Measurements from ENCODE around the gene GADD45G. TPM values are rescaled to one million over a fixed set of nuclear protein-coding genes. Genes with fewer than 3 reads are reported as not detected.

The GADD45G gene
- total RNA-seq, 1 donor from 2014 or later: 0.35 TPM

- DNase-seq (ENCODE audit: extremely low read depth, low read depth, low spot score): no peak
These were observed 12.5 kb upstream of the GADD45G start for GRCh38 chr9:89592213-89592815.

GRCh38 chr9:89592963-89593726, 11.7 kb upstream of the GADD45G start:
- no peak for DNase-seq (ENCODE audit: extremely low read depth, low read depth, low spot score)

GRCh38 chr9:89593727-89594427, 10.9 kb upstream of the GADD45G start:
- DNase-seq (ENCODE audit: extremely low read depth, low read depth, low spot score): no peak

- DNase-seq (ENCODE audit: extremely low read depth, low read depth, low spot score): no peak
These were observed 9.8 kb upstream of the GADD45G start for GRCh38 chr9:89594811-89595550.

GRCh38 chr9:89595646-89596045, 9.2 kb upstream of the GADD45G start:
- no peak for DNase-seq (ENCODE audit: extremely low read depth, low read depth, low spot score)

GRCh38 chr9:89596937-89597555, 7.8 kb upstream of the GADD45G start:
- DNase-seq (ENCODE audit: extremely low read depth, low read depth, low spot score): no peak

- DNase-seq (ENCODE audit: extremely low read depth, low read depth, low spot score): no peak
These were observed 7.0 kb upstream of the GADD45G start for GRCh38 chr9:89597711-89598362.

GRCh38 chr9:89598363-89598713, 6.5 kb upstream of the GADD45G start:
- DNase-seq (ENCODE audit: extremely low read depth, low read depth, low spot score): no peak

GRCh38 chr9:89598926-89599325, 5.9 kb upstream of the GADD45G start:
- no peak for DNase-seq (ENCODE audit: extremely low read depth, low read depth, low spot score)

- no peak for DNase-seq (ENCODE audit: extremely low read depth, low read depth, low spot score)
These were observed 4.0 kb upstream of the GADD45G start for GRCh38 chr9:89600831-89601230.

GRCh38 chr9:89601306-89601705, 3.5 kb upstream of the GADD45G start:
- DNase-seq (ENCODE audit: extremely low read depth, low read depth, low spot score): no peak

GRCh38 chr9:89601856-89602562, 2.8 kb upstream of the GADD45G start:
- DNase-seq (ENCODE audit: extremely low read depth, low read depth, low spot score): no peak

- no peak for DNase-seq (ENCODE audit: extremely low read depth, low read depth, low spot score)
These were observed 1.6 kb upstream of the GADD45G start for GRCh38 chr9:89602978-89603766.

- DNase-seq (ENCODE audit: extremely low read depth, low read depth, low spot score): no peak
These were observed 796 bp upstream of the GADD45G start for GRCh38 chr9:89603767-89604665.

GRCh38 chr9:89605465-89606048, 745 bp downstream of the GADD45G start:
- DNase-seq (ENCODE audit: extremely low read depth, low read depth, low spot score): no peak

- DNase-seq (ENCODE audit: extremely low read depth, low read depth, low spot score): no peak
These were observed 1.3 kb downstream of the GADD45G start for GRCh38 chr9:89606049-89606623.

GRCh38 chr9:89606624-89607311, 2.0 kb downstream of the GADD45G start:
- no peak for DNase-seq (ENCODE audit: extremely low read depth, low read depth, low spot score)
